Gastrocnemius medialis (tissue), 4 donors: Measurements from ENCODE around the gene GPR32. TPM values are rescaled to one million over a fixed set of nuclear protein-coding genes. Genes with fewer than 3 reads are reported as not detected.

Source experiments
- ATAC-seq, 2 donors: fragments of 150-250 bp; one replicate each; pipeline ENCODE4 v1.9.1; 2016
- DNase-seq, 2 donors: peaks; one replicate each; pipeline ENCODE4 v3.0.0-alpha.2; 2019
- H3K27ac ChIP-seq, 4 donors: fragments of 200-600 bp; sonication (generic); 1 replicate in 1 of 4; 2 replicates in 3 of 4; pipeline ENCODE4 v1.5.1; 2016 to 2018; ENCODE audit warnings: mild to moderate bottlenecking in 2 of 4, moderate library complexity in 1 of 4
- H3K27me3 ChIP-seq, 3 donors: fragments of 200-600 bp; sonication (generic) in 2 of 3; 1 replicate in 1 of 3; 2 replicates in 2 of 3; pipeline versions ENCODE4 v1.5.1 to v1.6.0; 2016 to 2019; ENCODE audit warnings: mild to moderate bottlenecking in 1 of 3, moderate library complexity in 1 of 3
- H3K36me3 ChIP-seq, 2 donors: fragments of 200-600 bp; sonication (generic) in 1 of 2; one replicate each; pipeline ENCODE4 v1.5.1; 2017 to 2018
- H3K4me1 ChIP-seq, 2 donors: fragments of 200-600 bp; sonication (generic) in 1 of 2; one replicate each; pipeline ENCODE4 v1.5.1; 2016 to 2017; ENCODE audit warnings: mild to moderate bottlenecking in 2 of 2
- H3K4me3 ChIP-seq, 4 donors: fragments of 200-600 bp; sonication (generic) in 3 of 4; 1 replicate in 1 of 4; 2 replicates in 3 of 4; pipeline ENCODE4 v1.5.1; 2016 to 2019; ENCODE audit warnings: mild to moderate bottlenecking in 2 of 4
- H3K9me3 ChIP-seq, 3 donors: fragments of 200-600 bp; sonication (generic) in 2 of 3; 1 replicate in 1 of 3; 2 replicates in 2 of 3; pipeline ENCODE4 v1.5.1; 2016 to 2019
- POLR2A ChIP-seq, 2 donors: fragments of 450-650 bp; IDR thresholded peaks; one replicate each; pipeline ENCODE4 v1.6.1; 2017; ENCODE audit warnings: antibody characterized with exemption in 2 of 2, mild to moderate bottlenecking in 2 of 2, moderate library complexity in 2 of 2
- in situ Hi-C, 4 donors: fragments of 200-750 bp; cut with MboI; loops; one replicate each; pipeline versions ENCODE4 v1.15.0 to v1.8.0; 2017; ENCODE audit warnings: low sequenced_read_pairs in 4 of 4
- intact Hi-C: fragments of 100-400 bp; cut with DNase I; formaldehyde crosslinking; loops from one replicate; pipeline ENCODE4 v1.15.1; 2023; ENCODE audit warnings: low total_unique reads
- total RNA-seq, 4 donors: library from RNA; depleted of rRNA; stranded (reverse); fragments of >200 nt; gene quantifications; one replicate each; pipeline versions ENCODE4 v1.1.0 to v1.2.3, GENCODE V29; 2016
- TF ChIP-seq, protein P1 (sequence below), 5 experiments: fragments of 450-650 bp in 3 of 5; fragments of 200-600 bp in 2 of 5; sonication (generic) in 2 of 5; IDR thresholded peaks in 4 of 5; conservative IDR thresholded peaks in 1 of 5; 1 replicate in 4 of 5; 2 replicates in 1 of 5; pipeline ENCODE4 v1.5.1; 2016 to 2019; ENCODE audit warnings: antibody characterized with exemption in 5 of 5, mild to moderate bottlenecking in 3 of 5, moderate library complexity in 3 of 5

Gene GPR32
- total RNA-seq, 4 donors from 2014 or later: not detected

DNA sequence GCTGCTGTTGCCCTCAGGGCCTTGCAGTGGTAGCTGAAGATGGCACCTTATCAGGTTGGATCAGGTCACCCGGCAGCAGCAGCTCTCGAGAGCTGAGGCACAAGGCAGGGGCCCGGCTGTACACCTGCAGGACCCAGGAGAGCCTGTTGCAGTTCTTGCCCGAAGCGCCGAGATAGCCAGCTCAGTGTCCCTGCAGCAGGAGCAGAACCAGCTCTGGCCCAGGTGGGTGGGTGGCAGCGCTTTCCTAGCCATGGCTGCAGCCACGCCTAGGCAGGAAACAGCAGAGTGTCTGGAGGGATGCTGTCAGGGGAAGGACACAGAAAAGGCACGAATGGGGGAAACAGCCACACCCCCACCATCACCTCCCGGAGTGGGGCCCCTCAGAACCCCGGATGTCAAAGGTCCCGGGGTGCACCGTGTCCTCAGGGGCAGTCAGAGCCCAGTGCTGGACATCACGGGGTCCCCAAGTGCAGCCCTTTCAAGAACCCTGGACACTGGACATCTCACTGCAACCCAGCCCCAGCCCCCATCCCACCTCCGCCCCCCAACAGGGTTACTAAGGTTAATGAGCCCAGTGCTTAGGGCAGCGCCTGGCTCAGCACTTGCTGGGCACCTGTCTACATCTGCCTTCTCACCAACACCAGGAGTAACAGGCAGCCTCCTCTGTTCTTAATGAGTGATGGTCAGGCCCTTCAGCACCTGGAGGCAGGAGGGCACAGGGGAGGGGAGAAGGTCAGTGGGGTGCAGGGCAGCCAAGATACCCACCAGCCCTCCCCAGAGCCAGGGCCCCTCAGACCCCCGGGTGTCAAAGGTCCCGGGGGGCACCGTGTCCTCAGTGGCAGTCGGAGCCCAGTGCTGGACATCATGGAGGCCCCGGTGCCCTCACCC lies 28.6 kb downstream of the GPR32 start:
- Histone ChIP-seq H3K4me1 (peaks cover 10 to 15% of the 10 kb centered on the region in 2 donors), H3K27me3 (no peaks in the 10 kb centered on the region), H3K36me3 (peaks cover 0 to 25% of the 10 kb centered on the region in 2 donors), H3K9me3 (no peaks in the 10 kb centered on the region), H3K27ac (no peak overlapping the region), H3K4me3 (no peak overlapping the region)
- intact Hi-C loops: no loop called here
- ATAC-seq (no peak), DNase-seq (no peak)
- in situ Hi-C loops: loop anchor here in 3 of 4 donors (25.0 kb wide), 1 partner anchor 262 kb away; no protein-coding TSS in a partner anchor
- TF ChIP-seq POLR2A (IDR thresholded peaks at IDR 0.05): no peak
- TF ChIP-seq, protein P1, sequence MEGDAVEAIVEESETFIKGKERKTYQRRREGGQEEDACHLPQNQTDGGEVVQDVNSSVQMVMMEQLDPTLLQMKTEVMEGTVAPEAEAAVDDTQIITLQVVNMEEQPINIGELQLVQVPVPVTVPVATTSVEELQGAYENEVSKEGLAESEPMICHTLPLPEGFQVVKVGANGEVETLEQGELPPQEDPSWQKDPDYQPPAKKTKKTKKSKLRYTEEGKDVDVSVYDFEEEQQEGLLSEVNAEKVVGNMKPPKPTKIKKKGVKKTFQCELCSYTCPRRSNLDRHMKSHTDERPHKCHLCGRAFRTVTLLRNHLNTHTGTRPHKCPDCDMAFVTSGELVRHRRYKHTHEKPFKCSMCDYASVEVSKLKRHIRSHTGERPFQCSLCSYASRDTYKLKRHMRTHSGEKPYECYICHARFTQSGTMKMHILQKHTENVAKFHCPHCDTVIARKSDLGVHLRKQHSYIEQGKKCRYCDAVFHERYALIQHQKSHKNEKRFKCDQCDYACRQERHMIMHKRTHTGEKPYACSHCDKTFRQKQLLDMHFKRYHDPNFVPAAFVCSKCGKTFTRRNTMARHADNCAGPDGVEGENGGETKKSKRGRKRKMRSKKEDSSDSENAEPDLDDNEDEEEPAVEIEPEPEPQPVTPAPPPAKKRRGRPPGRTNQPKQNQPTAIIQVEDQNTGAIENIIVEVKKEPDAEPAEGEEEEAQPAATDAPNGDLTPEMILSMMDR (IDR thresholded peaks at IDR 0.05 in 4 of 5, conservative IDR thresholded peaks at IDR 0.05 in 1 of 5): no peak

DNA sequence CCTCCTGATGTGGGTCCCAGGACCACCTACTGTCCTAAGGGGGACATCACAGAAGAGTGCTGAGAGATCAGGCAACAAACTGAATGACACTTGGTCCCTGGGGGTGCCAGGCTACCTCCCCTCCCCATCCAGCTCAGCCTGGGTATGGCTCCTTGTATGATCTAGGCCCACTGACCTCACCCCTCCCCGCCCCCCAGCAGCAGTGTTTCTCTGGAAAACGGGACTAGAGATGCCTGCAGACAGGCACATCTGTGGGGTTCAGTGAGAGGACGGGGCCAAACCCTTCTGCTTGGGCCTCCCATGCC lies 29.2 kb downstream of the GPR32 start:
- in situ Hi-C loops: loop anchor here in 3 of 4 donors (25.0 kb wide), 1 partner anchor 262 kb away; no protein-coding TSS in a partner anchor
- Histone ChIP-seq H3K27me3 (no peaks in the 10 kb centered on the region), H3K27ac (no peak overlapping the region), H3K4me3 (no peak overlapping the region), H3K36me3 (peaks cover 0 to 25% of the 10 kb centered on the region in 2 donors), H3K4me1 (peaks cover 10 to 18% of the 10 kb centered on the region in 2 donors), H3K9me3 (no peaks in the 10 kb centered on the region)
- TF ChIP-seq POLR2A (IDR thresholded peaks at IDR 0.05): no peak
- TF ChIP-seq, protein P1 (IDR thresholded peaks at IDR 0.05 in 4 of 5, conservative IDR thresholded peaks at IDR 0.05 in 1 of 5): no peak
- intact Hi-C loops: no loop called here
- ATAC-seq (no peak), DNase-seq (no peak)

- in situ Hi-C loops: no loop called here
- H3K4me3 ChIP-seq: no peak overlapping the region
- TF ChIP-seq POLR2A (IDR thresholded peaks at IDR 0.05): no peak
- TF ChIP-seq, protein P1 (IDR thresholded peaks at IDR 0.05 in 4 of 5, conservative IDR thresholded peaks at IDR 0.05 in 1 of 5): no peak
- peaks cover 0 to 25% of the 10 kb centered on the region in 2 donors for H3K36me3 ChIP-seq
- H3K4me1 ChIP-seq: peaks cover 15 to 23% of the 10 kb centered on the region in 2 donors
- no peak for DNase-seq
- no peak overlapping the region for H3K27ac ChIP-seq
- H3K9me3 ChIP-seq: no peaks in the 10 kb centered on the region
- H3K27me3 ChIP-seq: no peaks in the 10 kb centered on the region
- no peak for ATAC-seq
- intact Hi-C loops: loop anchor here (5.0 to 10.0 kb wide), 5 partner anchors 286 to 1349 kb away; partner anchors contain the start of genes ALDH16A1, ASPDH, CTU1 and JOSD2
Observed at GRCh38 chr19:50801107-50801506, 30.8 kb downstream of the GPR32 start.

DNA sequence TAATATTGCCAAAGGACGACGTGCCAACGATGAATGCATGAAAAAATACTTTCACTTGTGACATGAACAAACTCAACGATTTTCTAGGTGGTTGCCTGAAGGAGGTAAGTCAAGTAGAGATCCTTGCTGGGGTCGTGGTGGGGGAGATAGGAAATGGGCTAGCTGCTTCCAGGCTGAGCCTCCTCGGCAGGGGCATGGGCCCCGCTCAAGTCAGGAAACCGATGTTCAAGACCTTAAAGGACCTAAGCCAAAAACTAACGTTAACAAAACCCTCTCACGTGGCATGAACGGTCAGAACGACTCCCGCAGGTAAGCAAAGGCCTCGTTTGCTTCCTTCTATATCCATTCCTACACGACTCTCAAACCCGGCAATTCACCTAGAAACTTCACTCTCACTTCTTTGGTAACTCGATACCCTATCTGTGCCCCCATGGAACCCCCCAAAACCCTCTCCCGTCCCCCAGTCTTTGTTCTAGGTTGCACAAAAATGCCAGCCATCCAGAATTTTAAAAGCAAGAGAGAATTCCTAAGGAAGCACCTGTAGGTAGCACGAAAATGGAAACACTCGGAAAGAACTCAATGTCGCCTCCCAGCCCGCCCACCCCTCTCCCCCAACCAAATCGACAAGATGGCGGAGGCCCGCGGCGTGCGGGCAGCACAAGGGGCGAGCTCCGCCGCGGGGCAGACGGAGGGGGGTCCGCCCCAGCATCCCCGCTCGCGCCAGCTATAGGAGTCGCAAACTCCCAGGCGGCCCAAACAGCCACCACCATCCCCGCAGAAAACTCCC lies 33.6 kb downstream of the GPR32 start:
- Histone ChIP-seq H3K36me3 (peaks cover 0 to 6% of the 10 kb centered on the region in 2 donors), H3K4me1 (peaks cover 15 to 23% of the 10 kb centered on the region in 2 donors), H3K4me3 (peak overlapping the region; percentile 82 to 100 (median 84)), H3K27me3 (no peaks in the 10 kb centered on the region), H3K27ac (peak overlapping the region; percentile 92 to 100 (median 94)), H3K9me3 (no peaks in the 10 kb centered on the region)
- intact Hi-C loops: loop anchor here (1.0 to 10.0 kb wide), 7 partner anchors 80 to 1352 kb away; partner anchors contain the start of genes ALDH16A1, ASPDH, CTU1 and ETFB
- DNase-seq (no peak), ATAC-seq (peak; percentile 4)
- in situ Hi-C loops: no loop called here
- TF ChIP-seq, protein P1 (IDR thresholded peaks at IDR 0.05 in 4 of 5, conservative IDR thresholded peaks at IDR 0.05 in 1 of 5): no peak
- TF ChIP-seq POLR2A (IDR thresholded peaks at IDR 0.05): no peak
